CD14-positive monocyte (primary cell): Measurements from ENCODE around the gene MDGA2. TPM values are rescaled to one million over a fixed set of nuclear protein-coding genes. Genes with fewer than 3 reads are reported as not detected.

ENCODE experiments used
- DNase-seq, 3 donors: peaks; one replicate each; pipeline ENCODE4 v3.0.0-alpha.2; 2011 to 2022
- H2AFZ ChIP-seq: 2 replicates; pipeline ENCODE4 v1.6.0; 2012; ENCODE audit warnings: mild to moderate bottlenecking, low read depth, low read length, inconsistent platforms; ENCODE audit not compliant: insufficient read depth, poor library complexity, severe bottlenecking
- H3K27ac ChIP-seq, 2 donors: 1 replicate in 1 of 2; 2 replicates in 1 of 2; pipeline ENCODE4 v1.5.1; 2012 to 2013; ENCODE audit warnings: low read length in 2 of 2, control low read depth in 1 of 2, inconsistent platforms in 1 of 2, low read depth in 1 of 2, mild to moderate bottlenecking in 1 of 2
- H3K27me3 ChIP-seq, 2 donors: one replicate each; pipeline versions ENCODE4 v1.6.0 to v1.6.1; 2011 to 2013; ENCODE audit warnings: low read length in 2 of 2; ENCODE audit not compliant: control insufficient read depth in 2 of 2, insufficient read depth in 2 of 2
- H3K36me3 ChIP-seq, 2 donors: replicated peaks in 1 of 2; 1 replicate in 1 of 2; 2 replicates in 1 of 2; pipeline versions ENCODE4 v1.5.1 to v1.6.1; 2012 to 2013; ENCODE audit warnings: low read length in 2 of 2, control low read depth in 1 of 2, inconsistent platforms in 1 of 2, mild to moderate bottlenecking in 1 of 2; ENCODE audit not compliant: insufficient read depth in 2 of 2, control insufficient read depth in 1 of 2
- H3K4me1 ChIP-seq, 2 donors: 1 replicate in 1 of 2; 2 replicates in 1 of 2; pipeline versions ENCODE4 v1.5.1 to v1.6.1; 2012 to 2013; ENCODE audit warnings: low read length in 2 of 2, control low read depth in 1 of 2, inconsistent platforms in 1 of 2, mild to moderate bottlenecking in 1 of 2, moderate library complexity in 1 of 2; ENCODE audit not compliant: insufficient read depth in 2 of 2, control insufficient read depth in 1 of 2
- H3K4me2 ChIP-seq: replicated peaks from 2 replicates; pipeline ENCODE3; 2012; ENCODE audit warnings: low read length, moderate library complexity, mild to moderate bottlenecking; ENCODE audit not compliant: poor library complexity, severe bottlenecking; ENCODE audit errors: extremely low read depth
- H3K4me3 ChIP-seq, 3 experiments: fragments of 200-600 bp in 1 of 3; sonication (generic) in 1 of 3; replicated peaks in 1 of 3; 1 replicate in 2 of 3; 2 replicates in 1 of 3; pipeline ENCODE4 v1.5.1; 2011 to 2013; ENCODE audit warnings: low read length in 3 of 3, mild to moderate bottlenecking in 3 of 3, control low read depth in 2 of 3, low read depth in 2 of 3, inconsistent platforms in 1 of 3, moderate library complexity in 1 of 3
- H3K79me2 ChIP-seq: 2 replicates; pipeline ENCODE4 v1.6.0; 2012; ENCODE audit warnings: mild to moderate bottlenecking, control low read depth, inconsistent platforms, low read length, moderate library complexity; ENCODE audit not compliant: insufficient read depth
- H3K9ac ChIP-seq: 2 replicates; pipeline ENCODE4 v1.6.0; 2017; ENCODE audit warnings: low read length, mild to moderate bottlenecking; ENCODE audit not compliant: insufficient read depth, poor library complexity, severe bottlenecking
- H3K9me3 ChIP-seq, 2 donors: replicated peaks in 1 of 2; 1 replicate in 1 of 2; 2 replicates in 1 of 2; pipeline versions ENCODE4 v1.5.1 to v1.6.1; 2012 to 2013; ENCODE audit warnings: low read length in 2 of 2, control low read depth in 1 of 2; ENCODE audit not compliant: control insufficient read depth in 1 of 2, insufficient read depth in 1 of 2
- H4K20me1 ChIP-seq: 2 replicates; pipeline ENCODE4 v1.6.0; 2012; ENCODE audit warnings: mild to moderate bottlenecking, low read length, control low read depth, moderate library complexity; ENCODE audit not compliant: insufficient read depth
- H3K27ac Mint-ChIP-seq, 7 donors: one replicate each; pipeline ENCODE4 v1.8.0; 2020; ENCODE audit warnings: mild to moderate bottlenecking in 7 of 7, mixed read lengths in 7 of 7, moderate library complexity in 6 of 7, inconsistent platforms in 2 of 7
- H3K27me3 Mint-ChIP-seq, 3 donors: one replicate each; pipeline ENCODE4 v1.8.0; 2021 to 2022; ENCODE audit warnings: low read depth in 3 of 3, mild to moderate bottlenecking in 3 of 3, mixed read lengths in 3 of 3, moderate library complexity in 3 of 3, inconsistent platforms in 1 of 3
- H3K36me3 Mint-ChIP-seq, 2 donors: one replicate each; pipeline ENCODE4 v1.8.0; 2020; ENCODE audit warnings: mixed read lengths in 2 of 2, inconsistent platforms in 1 of 2, mild to moderate bottlenecking in 1 of 2
- H3K4me1 Mint-ChIP-seq: one replicate; pipeline ENCODE4 v1.8.0; 2020; ENCODE audit warnings: mild to moderate bottlenecking, mixed read lengths
- H3K4me3 Mint-ChIP-seq, 2 donors: one replicate each; pipeline ENCODE4 v1.8.0; 2020; ENCODE audit warnings: mild to moderate bottlenecking in 2 of 2, mixed read lengths in 2 of 2, moderate library complexity in 1 of 2
- H3K9me3 Mint-ChIP-seq, 7 donors: one replicate each; pipeline ENCODE4 v1.8.0; 2020 to 2022; ENCODE audit warnings: mixed read lengths in 7 of 7, mild to moderate bottlenecking in 6 of 7, moderate library complexity in 6 of 7, inconsistent platforms in 2 of 7
- CTCF ChIP-seq: fragments of 200-600 bp; IDR thresholded peaks from one replicate; pipeline ENCODE4 v1.8.0; 2022; ENCODE audit warnings: antibody characterized with exemption, mild to moderate bottlenecking
- WGBS: methylation state at CpG from one replicate; pipeline ENCODE4 v1.1.5; 2013; ENCODE audit warnings: missing lambda C conversion rate; ENCODE audit not compliant: insufficient coverage; 5-methylcytosine and 5-hydroxymethylcytosine counted together
- intact Hi-C, 2 donors: fragments of 100-400 bp; cut with micrococcal nuclease; formaldehyde crosslinking; loops; one replicate each; pipeline versions ENCODE4 v1.15.0 to v1.15.1; 2023
- polyA plus RNA-seq, 3 donors: library from polyadenylated mRNA; depleted of rRNA in 1 of 3; unstranded in 2 of 3; stranded (reverse) in 1 of 3; fragments of 300-500 nt in 2 of 3; fragments of >200 nt in 1 of 3; fragmentation: Illumina TruSeq in 2 of 3; gene quantifications; 1 replicate in 2 of 3; 2 replicates in 1 of 3; pipeline ENCODE4 v1.2.3, GENCODE V29; 2012 to 2021

The MDGA2 gene
- polyA plus RNA-seq, 3 donors = not detected

- H3K4me3 ChIP-seq = no peak overlapping the region
- H3K9me3 ChIP-seq = no peaks in the 10 kb centered on the region
- Mint-ChIP-seq H3K27me3 (no peaks in the 10 kb centered on the region), H3K36me3 (no peaks in the 10 kb centered on the region), H3K27ac (no peak overlapping the region), H3K4me1 (no peaks in the 10 kb centered on the region), H3K4me3 (no peak overlapping the region), H3K9me3 (peaks cover 0 to 1% (median 0%) of the 10 kb centered on the region in 7 donors)
- no peak for TF ChIP-seq CTCF
- no peak for DNase-seq
- H3K9ac ChIP-seq = no peak overlapping the region
- no peaks in the 10 kb centered on the region for H3K27me3 ChIP-seq
- no peaks in the 10 kb centered on the region for H3K36me3 ChIP-seq
- H3K4me1 ChIP-seq = no peaks in the 10 kb centered on the region
- no peak overlapping the region for H3K27ac ChIP-seq
- WGBS = no CpG with 5 or more reads among the region's 1 CpG
- intact Hi-C loops = no loop called here
- H3K4me2 ChIP-seq = no peak overlapping the region
- H4K20me1 ChIP-seq = no peaks in the 10 kb centered on the region
- H3K79me2 ChIP-seq = no peaks in the 10 kb centered on the region
- H2AFZ ChIP-seq = no peak overlapping the region
Observed at GRCh38 chr14:47044841-47045240, 630.6 kb downstream of the MDGA2 start.

GRCh38 chr14:47040550-47040949 lies 634.9 kb downstream of the MDGA2 start:
- Histone ChIP-seq H2AFZ (no peak overlapping the region), H3K9me3 (no peaks in the 10 kb centered on the region), H3K27ac (no peak overlapping the region), H3K27me3 (no peaks in the 10 kb centered on the region), H3K9ac (no peak overlapping the region), H3K79me2 (no peaks in the 10 kb centered on the region), H3K36me3 (no peaks in the 10 kb centered on the region), H3K4me3 (no peak overlapping the region), H4K20me1 (no peaks in the 10 kb centered on the region), H3K4me2 (no peak overlapping the region), H3K4me1 (no peaks in the 10 kb centered on the region)
- intact Hi-C loops = no loop called here
- WGBS = no CpG with 5 or more reads among the region's 1 CpG
- TF ChIP-seq CTCF = no peak
- no peaks in the 10 kb centered on the region for H3K4me1 Mint-ChIP-seq
- no peaks in the 10 kb centered on the region for H3K36me3 Mint-ChIP-seq
- H3K27me3 Mint-ChIP-seq = peaks cover 0 to 2% (median 0%) of the 10 kb centered on the region in 3 donors
- no peak overlapping the region for H3K4me3 Mint-ChIP-seq
- H3K9me3 Mint-ChIP-seq = peaks cover 0 to 2% (median 0%) of the 10 kb centered on the region in 7 donors
- no peak for DNase-seq
- H3K27ac Mint-ChIP-seq = no peak overlapping the region
